GM23338 (cell line): Measurements from ENCODE around the gene RSAD1. TPM values are rescaled to one million over a fixed set of nuclear protein-coding genes. Genes with fewer than 3 reads are reported as not detected.

Experiments used
- ATAC-seq: fragments of 200-7000 bp; cut with Tn5 transposase; 3 replicates; pipeline ENCODE4 v1.9.1; 2020
- DNase-seq: peaks from one replicate; pipeline ENCODE4 v3.0.0-alpha.2; 2015; ENCODE audit warnings: low spot score
- H2AFZ ChIP-seq: fragments of 200-600 bp; sonication (generic); 2 replicates; pipeline ENCODE4 v1.8.0; 2016; ENCODE audit warnings: antibody characterized with exemption, mild to moderate bottlenecking, moderate library complexity
- H3F3A ChIP-seq: fragments of 200-600 bp; sonication (generic); replicated peaks from 2 replicates; pipeline ENCODE4 v1.8.0; 2017; ENCODE audit warnings: antibody characterized with exemption, mixed run types, low read depth
- H3K27ac ChIP-seq: fragments of 200-600 bp; sonication (generic); 2 replicates; pipeline ENCODE4 v1.6.1; 2016; ENCODE audit warnings: low read depth
- H3K27me3 ChIP-seq: fragments of 200-600 bp; sonication (generic); 2 replicates; pipeline ENCODE4 v1.8.0; 2016; ENCODE audit warnings: mild to moderate bottlenecking, mixed run types, moderate library complexity; ENCODE audit not compliant: insufficient read depth
- H3K36me3 ChIP-seq: fragments of 200-600 bp; sonication (generic); 2 replicates; pipeline ENCODE4 v1.8.0; 2016; ENCODE audit warnings: mild to moderate bottlenecking; ENCODE audit not compliant: insufficient read depth
- H3K4me1 ChIP-seq: fragments of 200-600 bp; sonication (generic); 2 replicates; pipeline ENCODE4 v1.8.0; 2016; ENCODE audit warnings: mild to moderate bottlenecking, moderate library complexity; ENCODE audit not compliant: insufficient read depth
- H3K4me2 ChIP-seq: fragments of 200-600 bp; sonication (generic); 2 replicates; pipeline ENCODE4 v1.7.1; 2017; ENCODE audit warnings: mixed run types
- H3K4me3 ChIP-seq: fragments of 200-600 bp; sonication (generic); 2 replicates; pipeline ENCODE4 v1.6.1; 2016; ENCODE audit warnings: mixed run types
- H3K79me2 ChIP-seq: fragments of 200-600 bp; sonication (generic); replicated peaks from 2 replicates; pipeline ENCODE4 v1.8.0; 2017; ENCODE audit warnings: mild to moderate bottlenecking; ENCODE audit not compliant: insufficient read depth
- H3K9me2 ChIP-seq: fragments of 200-600 bp; sonication (generic); 2 replicates; pipeline ENCODE4 v1.8.0; 2017; ENCODE audit not compliant: insufficient read depth
- H4K20me1 ChIP-seq: fragments of 200-600 bp; sonication (generic); replicated peaks from 2 replicates; pipeline ENCODE4 v1.8.0; 2017; ENCODE audit warnings: mild to moderate bottlenecking; ENCODE audit not compliant: insufficient read depth
- H3K27ac Mint-ChIP-seq: 2 replicates; pipeline ENCODE4 v1.8.0; 2020; ENCODE audit warnings: inconsistent platforms, mild to moderate bottlenecking, moderate library complexity, mixed read lengths
- H3K27me3 Mint-ChIP-seq: 3 replicates; pipeline ENCODE4 v1.8.0; 2022; ENCODE audit warnings: low read depth, mild to moderate bottlenecking, moderate library complexity, mixed read lengths, inconsistent platforms; ENCODE audit not compliant: insufficient read depth, poor library complexity
- H3K36me3 Mint-ChIP-seq: 3 replicates; pipeline ENCODE4 v1.8.0; 2021; ENCODE audit warnings: low read depth, mild to moderate bottlenecking, inconsistent platforms, moderate library complexity, mixed read lengths
- H3K4me1 Mint-ChIP-seq: 3 replicates; pipeline ENCODE4 v1.8.0; 2020; ENCODE audit warnings: mild to moderate bottlenecking, inconsistent platforms, mixed read lengths
- H3K4me3 Mint-ChIP-seq: 3 replicates; pipeline ENCODE4 v1.8.0; 2021; ENCODE audit warnings: moderate library complexity, mild to moderate bottlenecking, inconsistent platforms, mixed read lengths
- H3K9me3 Mint-ChIP-seq: 3 replicates; pipeline ENCODE4 v1.8.0; 2020; ENCODE audit warnings: moderate library complexity, mild to moderate bottlenecking, inconsistent platforms, mixed read lengths
- CREB1 ChIP-seq: fragments of 250-450 bp; sonication (Bioruptor Pico); IDR thresholded peaks from 2 replicates; pipeline ENCODE4 v1.5.0; 2020; ENCODE audit warnings: low read depth, mild to moderate bottlenecking, moderate library complexity
- CTCF ChIP-seq, 2 experiments: fragments of 200-600 bp in 1 of 2; sonication (generic) in 1 of 2; conservative IDR thresholded peaks; 2 replicates each; pipeline versions ENCODE4 v1.5.1 to v1.6.1; 2016 to 2017; ENCODE audit warnings: antibody characterized with exemption in 2 of 2, low read depth in 2 of 2, mild to moderate bottlenecking in 2 of 2, moderate library complexity in 1 of 2
- EZH2 ChIP-seq: fragments of 200-600 bp; sonication (generic); IDR thresholded peaks from one replicate; pipeline ENCODE4 v1.8.0; 2017; ENCODE audit warnings: antibody characterized with exemption, mild to moderate bottlenecking, low read depth; ENCODE audit not compliant: unreplicated experiment
- EZH2phosphoT487 ChIP-seq: fragments of 200-600 bp; sonication (generic); IDR thresholded peaks from one replicate; pipeline ENCODE4 v1.8.1; 2018; ENCODE audit warnings: antibody characterized with exemption; ENCODE audit not compliant: unreplicated experiment
- JUNB ChIP-seq: IDR thresholded peaks from one replicate; pipeline ENCODE4 v1.6.1; 2016; ENCODE audit warnings: antibody characterized with exemption; ENCODE audit not compliant: unreplicated experiment
- NANOG ChIP-seq: IDR thresholded peaks from 2 replicates; pipeline ENCODE4 v1.6.1; 2016; ENCODE audit warnings: antibody characterized with exemption, borderline replicate concordance
- POLR2AphosphoS5 ChIP-seq: IDR thresholded peaks from 2 replicates; pipeline ENCODE4 v1.6.1; 2016; ENCODE audit warnings: antibody characterized with exemption, low read depth
- STAT1 ChIP-seq: IDR thresholded peaks from one replicate; pipeline ENCODE4 v1.6.1; 2016; ENCODE audit warnings: antibody characterized with exemption; ENCODE audit not compliant: unreplicated experiment
- ZNF114 ChIP-seq: fragments of 250-450 bp; sonication (Bioruptor Pico); IDR thresholded peaks from 2 replicates; pipeline ENCODE4 v1.5.0; 2020; ENCODE audit warnings: mild to moderate bottlenecking, moderate library complexity
- ZNF331 ChIP-seq: fragments of 250-450 bp; sonication (Bioruptor Pico); IDR thresholded peaks from 2 replicates; pipeline ENCODE4 v1.5.0; 2020; ENCODE audit warnings: low read depth, mild to moderate bottlenecking, moderate library complexity
- ZNF462 ChIP-seq: fragments of 250-450 bp; sonication (Bioruptor Pico); IDR thresholded peaks from 2 replicates; pipeline ENCODE4 v1.5.0; 2020; ENCODE audit warnings: mild to moderate bottlenecking, moderate library complexity
- polyA plus RNA-seq: library from polyadenylated mRNA; unstranded; fragments of >200 nt; fragmentation: Nextera tagmentation; extraction: Ambion mirVana; gene quantifications from 2 replicates; pipeline ENCODE4 v1.2.1, GENCODE V29; 2016
- total RNA-seq: library from RNA; depleted of rRNA; stranded (reverse); fragments of >200 nt; shearing (Covaris generic); gene quantifications from 2 replicates; pipeline ENCODE4 v1.2.3, GENCODE V29; 2014
- TF ChIP-seq, protein P1 (sequence below): IDR thresholded peaks from 2 replicates; pipeline ENCODE4 v1.6.1; 2016; ENCODE audit warnings: antibody characterized with exemption
- TF ChIP-seq, protein P2 (sequence below): IDR thresholded peaks from one replicate; pipeline ENCODE4 v1.6.1; 2018; ENCODE audit warnings: antibody characterized with exemption; ENCODE audit not compliant: unreplicated experiment

The RSAD1 gene
- total and polyA plus RNA-seq, 2 experiments from 2014 or later: 18.4 to 28.7 TPM

GRCh38 chr17:50511058-50511457 is 32.4 kb downstream of the RSAD1 start:
- no peak overlapping the region for H3K4me3 ChIP-seq
- ATAC-seq (no peak), DNase-seq (no peak)
- H3K27ac ChIP-seq: no peak overlapping the region
- no peaks in the 10 kb centered on the region; the same call in 1 of the 2 replicates for H3K27me3 ChIP-seq
- H4K20me1 ChIP-seq: no peaks in the 10 kb centered on the region
- Mint-ChIP-seq H3K36me3 (peaks cover 2% of the 10 kb centered on the region; the same call in 1 of the 3 replicates), H3K9me3 (no peaks in the 10 kb centered on the region), H3K4me3 (no peak overlapping the region), H3K27ac (no peak overlapping the region), H3K4me1 (peaks cover 34% of the 10 kb centered on the region), H3K27me3 (peaks cover 8% of the 10 kb centered on the region)
- no peaks in the 10 kb centered on the region for H3K79me2 ChIP-seq
- no peaks in the 10 kb centered on the region for H3K36me3 ChIP-seq
- H2AFZ ChIP-seq: no peak overlapping the region
- no peak overlapping the region for H3K4me2 ChIP-seq
- H3F3A ChIP-seq: peaks cover 6% of the 10 kb centered on the region; the same call in 1 of the 2 replicates
- TF ChIP-seq EZH2phosphoT487: no peak
- TF ChIP-seq JUNB: no peak
- TF ChIP-seq STAT1: no peak
- TF ChIP-seq CREB1 (CRISPR knock-in tag): no peak
- no peak for TF ChIP-seq POLR2AphosphoS5
- no peak for TF ChIP-seq CTCF (conservative IDR thresholded peaks at IDR 0.05; ENCODE audit: low read depth in 2 of 2)
- no peak for TF ChIP-seq EZH2
- TF ChIP-seq, protein P1, sequence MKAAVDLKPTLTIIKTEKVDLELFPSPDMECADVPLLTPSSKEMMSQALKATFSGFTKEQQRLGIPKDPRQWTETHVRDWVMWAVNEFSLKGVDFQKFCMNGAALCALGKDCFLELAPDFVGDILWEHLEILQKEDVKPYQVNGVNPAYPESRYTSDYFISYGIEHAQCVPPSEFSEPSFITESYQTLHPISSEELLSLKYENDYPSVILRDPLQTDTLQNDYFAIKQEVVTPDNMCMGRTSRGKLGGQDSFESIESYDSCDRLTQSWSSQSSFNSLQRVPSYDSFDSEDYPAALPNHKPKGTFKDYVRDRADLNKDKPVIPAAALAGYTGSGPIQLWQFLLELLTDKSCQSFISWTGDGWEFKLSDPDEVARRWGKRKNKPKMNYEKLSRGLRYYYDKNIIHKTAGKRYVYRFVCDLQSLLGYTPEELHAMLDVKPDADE: no peak
- TF ChIP-seq, protein P2, sequence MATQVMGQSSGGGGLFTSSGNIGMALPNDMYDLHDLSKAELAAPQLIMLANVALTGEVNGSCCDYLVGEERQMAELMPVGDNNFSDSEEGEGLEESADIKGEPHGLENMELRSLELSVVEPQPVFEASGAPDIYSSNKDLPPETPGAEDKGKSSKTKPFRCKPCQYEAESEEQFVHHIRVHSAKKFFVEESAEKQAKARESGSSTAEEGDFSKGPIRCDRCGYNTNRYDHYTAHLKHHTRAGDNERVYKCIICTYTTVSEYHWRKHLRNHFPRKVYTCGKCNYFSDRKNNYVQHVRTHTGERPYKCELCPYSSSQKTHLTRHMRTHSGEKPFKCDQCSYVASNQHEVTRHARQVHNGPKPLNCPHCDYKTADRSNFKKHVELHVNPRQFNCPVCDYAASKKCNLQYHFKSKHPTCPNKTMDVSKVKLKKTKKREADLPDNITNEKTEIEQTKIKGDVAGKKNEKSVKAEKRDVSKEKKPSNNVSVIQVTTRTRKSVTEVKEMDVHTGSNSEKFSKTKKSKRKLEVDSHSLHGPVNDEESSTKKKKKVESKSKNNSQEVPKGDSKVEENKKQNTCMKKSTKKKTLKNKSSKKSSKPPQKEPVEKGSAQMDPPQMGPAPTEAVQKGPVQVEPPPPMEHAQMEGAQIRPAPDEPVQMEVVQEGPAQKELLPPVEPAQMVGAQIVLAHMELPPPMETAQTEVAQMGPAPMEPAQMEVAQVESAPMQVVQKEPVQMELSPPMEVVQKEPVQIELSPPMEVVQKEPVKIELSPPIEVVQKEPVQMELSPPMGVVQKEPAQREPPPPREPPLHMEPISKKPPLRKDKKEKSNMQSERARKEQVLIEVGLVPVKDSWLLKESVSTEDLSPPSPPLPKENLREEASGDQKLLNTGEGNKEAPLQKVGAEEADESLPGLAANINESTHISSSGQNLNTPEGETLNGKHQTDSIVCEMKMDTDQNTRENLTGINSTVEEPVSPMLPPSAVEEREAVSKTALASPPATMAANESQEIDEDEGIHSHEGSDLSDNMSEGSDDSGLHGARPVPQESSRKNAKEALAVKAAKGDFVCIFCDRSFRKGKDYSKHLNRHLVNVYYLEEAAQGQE: no peak
- TF ChIP-seq NANOG: no peak
- no peak for TF ChIP-seq ZNF331 (CRISPR knock-in tag)
- no peak for TF ChIP-seq ZNF462 (CRISPR knock-in tag)
- TF ChIP-seq ZNF114: no peak
- H3K9me2 ChIP-seq: no peaks in the 10 kb centered on the region
- H3K4me1 ChIP-seq: peaks cover 8% of the 10 kb centered on the region; the same call in 1 of the 2 replicates
